Thyroid gland (tissue), 4 donors: ENCODE results near the gene DAG1. TPM values are rescaled to one million over a fixed set of nuclear protein-coding genes. Genes with fewer than 3 reads are reported as not detected.
A peak's percentile ranks its signal among the peaks of the same experiment; 100 is the strongest.

ENCODE experiments used
- DNase-seq, 2 donors: peaks; one replicate each; pipeline ENCODE4 v3.0.0-alpha.2; 2019
- H3K27ac ChIP-seq, 3 donors: fragments of 200-600 bp; sonication (generic); 1 replicate in 2 of 3; 2 replicates in 1 of 3; pipeline ENCODE4 v1.5.1; 2016 to 2019; ENCODE audit warnings: mild to moderate bottlenecking in 1 of 3, moderate library complexity in 1 of 3
- H3K27me3 ChIP-seq: fragments of 200-600 bp; sonication (generic); one replicate; pipeline ENCODE4 v1.5.1; 2019
- H3K36me3 ChIP-seq, 2 donors: fragments of 200-600 bp; sonication (generic); one replicate each; pipeline ENCODE4 v1.5.1; 2016 to 2019
- H3K4me1 ChIP-seq, 2 donors: fragments of 200-600 bp; sonication (generic); one replicate each; pipeline ENCODE4 v1.5.1; 2017 to 2019
- H3K4me3 ChIP-seq, 3 donors: fragments of 200-600 bp; sonication (generic); replicated peaks in 1 of 3; 1 replicate in 2 of 3; 2 replicates in 1 of 3; pipeline ENCODE4 v1.5.1; 2016; ENCODE audit warnings: mild to moderate bottlenecking in 1 of 3
- H3K9me3 ChIP-seq: fragments of 200-600 bp; sonication (generic); one replicate; pipeline ENCODE4 v1.5.1; 2017
- CTCF ChIP-seq, 6 experiments: fragments of 200-600 bp in 3 of 6; fragments of 450-650 bp in 3 of 6; sonication (generic) in 3 of 6; IDR thresholded peaks; one replicate each; pipeline ENCODE4 v1.5.1; 2016 to 2019; ENCODE audit warnings: antibody characterized with exemption in 6 of 6, mild to moderate bottlenecking in 2 of 6, inconsistent platforms in 1 of 6, moderate library complexity in 1 of 6
- POLR2A ChIP-seq, 2 donors: fragments of 450-650 bp; IDR thresholded peaks; one replicate each; pipeline ENCODE4 v1.6.1; 2017; ENCODE audit warnings: antibody characterized with exemption in 2 of 2, mild to moderate bottlenecking in 2 of 2, moderate library complexity in 1 of 2
- WGBS, 2 donors: methylation state at CpG; one replicate each; pipeline ENCODE4 v1.1.5; 2017; 5-methylcytosine and 5-hydroxymethylcytosine counted together
- intact Hi-C: fragments of 100-400 bp; cut with DNase I; formaldehyde crosslinking; loops from one replicate; pipeline ENCODE4 v1.15.1; 2023
- total RNA-seq, 4 donors: library from RNA; depleted of rRNA; stranded (reverse); fragments of >200 nt; gene quantifications; one replicate each; pipeline ENCODE4 v1.2.3, GENCODE V29; 2016

DAG1 gene
- total RNA-seq, 4 donors from 2014 or later = 55.1 to 86.7 (median 79.6) TPM

- 100% methylated on average over 2 of the region's 2 CpGs for WGBS, 2 donors
- no peak overlapping the region for H3K4me3 ChIP-seq
- H3K36me3 ChIP-seq = peaks cover 3 to 10% of the 10 kb centered on the region in 2 donors
- intact Hi-C loops = no loop called here
- no peaks in the 10 kb centered on the region for H3K9me3 ChIP-seq
- H3K4me1 ChIP-seq = peaks cover 18 to 24% of the 10 kb centered on the region in 2 donors
- no peak overlapping the region for H3K27ac ChIP-seq
- DNase-seq = no peak
- no peaks in the 10 kb centered on the region for H3K27me3 ChIP-seq
- TF ChIP-seq POLR2A (IDR thresholded peaks at IDR 0.05) (no peak), CTCF (IDR thresholded peaks at IDR 0.05) (no peak)
Observed at GRCh38 chr3:49427586-49427985, 42.5 kb upstream of the DAG1 start.

- intact Hi-C loops = no loop called here
- TF ChIP-seq POLR2A (IDR thresholded peaks at IDR 0.05) (no peak), CTCF (IDR thresholded peaks at IDR 0.05) (peak in 1 of 6 experiments; percentile 13)
- no peaks in the 10 kb centered on the region for H3K9me3 ChIP-seq
Observed at GRCh38 chr3:49428752-49429080, 41.4 kb upstream of the DAG1 start.

GRCh38 chr3:49434731-49435130 lies 35.3 kb upstream of the DAG1 start:
- no peak for DNase-seq
- no peaks in the 10 kb centered on the region for H3K9me3 ChIP-seq
- intact Hi-C loops = loop anchor here (10.0 kb wide), 2 partner anchors 90 to 260 kb away; partner anchors contain the start of genes KLHDC8B and USP4
- H3K36me3 ChIP-seq = no peaks in the 10 kb centered on the region
- no peaks in the 10 kb centered on the region for H3K4me1 ChIP-seq
- TF ChIP-seq CTCF (IDR thresholded peaks at IDR 0.05) = no peak
- TF ChIP-seq POLR2A (IDR thresholded peaks at IDR 0.05) = no peak
- no peak overlapping the region for H3K27ac ChIP-seq
- 82 to 84% methylated on average over 5 of the region's 5 CpGs for WGBS, 2 donors
- H3K4me3 ChIP-seq = no peak overlapping the region
- no peaks in the 10 kb centered on the region for H3K27me3 ChIP-seq

More at GRCh38 chr3:49428752-49429080, 41.4 kb upstream of the DAG1 start:
- peak overlapping the region; percentile 65 to 90 (median 78) for H3K27ac ChIP-seq
- DNase-seq = no peak
- no peaks in the 10 kb centered on the region for H3K27me3 ChIP-seq
- WGBS, 2 donors = 6 to 9% methylated on average over 9 of the region's 9 CpGs
- H3K4me1 ChIP-seq = peaks cover 7 to 13% of the 10 kb centered on the region in 2 donors
- H3K4me3 ChIP-seq = peak overlapping the region in 2 of 3 donors; percentile 6 to 56
- H3K36me3 ChIP-seq = peaks cover 3 to 10% of the 10 kb centered on the region in 2 donors

GRCh38 chr3:49445391-49445790 lies 24.7 kb upstream of the DAG1 start:
- H3K27ac ChIP-seq = no peak overlapping the region
- 81 to 97% methylated on average over 5 of the region's 5 CpGs for WGBS, 2 donors

GRCh38 chr3:49453621-49454020 lies 16.4 kb upstream of the DAG1 start:
- H3K27me3 ChIP-seq = no peaks in the 10 kb centered on the region
- H3K4me1 ChIP-seq = peaks cover 9% of the 10 kb centered on the region in 2 donors
- intact Hi-C loops = no loop called here
- H3K27ac ChIP-seq = no peak overlapping the region
- no peaks in the 10 kb centered on the region for H3K9me3 ChIP-seq
- no peak for DNase-seq
- H3K36me3 ChIP-seq = no peaks in the 10 kb centered on the region
- H3K4me3 ChIP-seq = no peak overlapping the region
- TF ChIP-seq POLR2A (IDR thresholded peaks at IDR 0.05) (no peak), CTCF (IDR thresholded peaks at IDR 0.05) (no peak)
- WGBS, 2 donors = 82 to 83% methylated on average over 4 of the region's 4 CpGs

More at GRCh38 chr3:49445391-49445790, 24.7 kb upstream of the DAG1 start:
- Histone ChIP-seq H3K36me3 (no peaks in the 10 kb centered on the region), H3K27me3 (no peaks in the 10 kb centered on the region), H3K4me3 (no peak overlapping the region), H3K4me1 (no peaks in the 10 kb centered on the region), H3K9me3 (no peaks in the 10 kb centered on the region)
- intact Hi-C loops = loop anchor here (10.0 kb wide), 1 partner anchor 151 kb away; no protein-coding TSS in a partner anchor
- TF ChIP-seq CTCF (IDR thresholded peaks at IDR 0.05) = no peak
- no peak for TF ChIP-seq POLR2A (IDR thresholded peaks at IDR 0.05)
- DNase-seq = no peak
